Measurements from ENCODE around the gene CPTP. TPM values are rescaled to one million over a fixed set of nuclear protein-coding genes. Genes with fewer than 3 reads are reported as not detected.

CPTP gene
- polyA plus RNA-seq, 3 donors: 6.4 to 7.7 (median 7.4) TPM

GRCh38 chr1:1304331-1305299 is 20.0 kb upstream of the CPTP start:
- H3K27me3 Mint-ChIP-seq (ENCODE audit: low read depth in 3 of 3): peaks cover 0 to 6% (median 2%) of the 10 kb centered on the region in 3 donors
- Histone ChIP-seq H2AFZ (ENCODE audit: insufficient read depth, low read depth, low read length, poor library complexity, severe bottlenecking) (peak overlapping the region; percentile 59), H3K4me1 (ENCODE audit: control insufficient read depth in 1 of 2, insufficient read depth in 2 of 2, low read length in 2 of 2) (peaks cover 38 to 52% of the 10 kb centered on the region in 2 donors), H3K27ac (ENCODE audit: low read depth in 1 of 2, low read length in 2 of 2) (peak overlapping the region; percentile 55 to 80), H3K4me3 (replicated peaks in 1 of 3; ENCODE audit: low read depth in 2 of 3, low read length in 3 of 3) (peak overlapping the region; percentile 12 to 91 (median 57)), H3K79me2 (ENCODE audit: insufficient read depth, low read length) (peaks cover 46% of the 10 kb centered on the region), H3K4me2 (replicated peaks; ENCODE audit: extremely low read depth, low read length, poor library complexity, severe bottlenecking) (peak overlapping the region; percentile 99), H3K27me3 (ENCODE audit: control insufficient read depth in 2 of 2, insufficient read depth in 2 of 2, low read length in 2 of 2) (no peaks in the 10 kb centered on the region), H3K9me3 (replicated peaks in 1 of 2; ENCODE audit: control insufficient read depth in 1 of 2, insufficient read depth in 1 of 2, low read length in 2 of 2) (no peaks in the 10 kb centered on the region), H4K20me1 (ENCODE audit: insufficient read depth, low read length) (peaks cover 58% of the 10 kb centered on the region), H3K9ac (ENCODE audit: insufficient read depth, low read length, poor library complexity, severe bottlenecking) (peak overlapping the region; percentile 81), H3K36me3 (replicated peaks in 1 of 2; ENCODE audit: control insufficient read depth in 1 of 2, insufficient read depth in 2 of 2, low read length in 2 of 2) (no peaks in the 10 kb centered on the region)
- H3K27ac Mint-ChIP-seq: peak overlapping the region; percentile 15 to 86 (median 76)
- WGBS (ENCODE audit: insufficient coverage): 26% methylated on average over 21 of the region's 29 CpGs
- no peaks in the 10 kb centered on the region for H3K9me3 Mint-ChIP-seq
- H3K4me3 Mint-ChIP-seq: peak overlapping the region; percentile 81 to 90
- peaks cover 34% of the 10 kb centered on the region for H3K4me1 Mint-ChIP-seq
- peak in 2 of 3 donors; percentile 4 to 39 for DNase-seq
- TF ChIP-seq CTCF (IDR thresholded peaks at IDR 0.05): no peak
- peaks cover 0 to 9% of the 10 kb centered on the region in 2 donors for H3K36me3 Mint-ChIP-seq
- intact Hi-C loops (cut with micrococcal nuclease): loop anchor here in 1 of 2 donors (5.0 kb wide), 2 partner anchors 73 to 478 kb away; partner anchors contain the start of gene AURKAIP1

- peak overlapping the region; percentile 54 to 91 (median 84) for H3K27ac Mint-ChIP-seq
- Histone ChIP-seq H3K27me3 (ENCODE audit: control insufficient read depth in 2 of 2, insufficient read depth in 2 of 2, low read length in 2 of 2) (no peaks in the 10 kb centered on the region), H3K9ac (ENCODE audit: insufficient read depth, low read length, poor library complexity, severe bottlenecking) (peak overlapping the region; percentile 81), H3K4me2 (replicated peaks; ENCODE audit: extremely low read depth, low read length, poor library complexity, severe bottlenecking) (peak overlapping the region; percentile 99), H2AFZ (ENCODE audit: insufficient read depth, low read depth, low read length, poor library complexity, severe bottlenecking) (peak overlapping the region; percentile 59), H3K27ac (ENCODE audit: low read depth in 1 of 2, low read length in 2 of 2) (peak overlapping the region; percentile 55 to 80), H4K20me1 (ENCODE audit: insufficient read depth, low read length) (peaks cover 58% of the 10 kb centered on the region), H3K36me3 (replicated peaks in 1 of 2; ENCODE audit: control insufficient read depth in 1 of 2, insufficient read depth in 2 of 2, low read length in 2 of 2) (peaks cover 4% of the 10 kb centered on the region in 2 donors), H3K4me1 (ENCODE audit: control insufficient read depth in 1 of 2, insufficient read depth in 2 of 2, low read length in 2 of 2) (peaks cover 39 to 55% of the 10 kb centered on the region in 2 donors), H3K9me3 (replicated peaks in 1 of 2; ENCODE audit: control insufficient read depth in 1 of 2, insufficient read depth in 1 of 2, low read length in 2 of 2) (no peaks in the 10 kb centered on the region), H3K79me2 (ENCODE audit: insufficient read depth, low read length) (peaks cover 46% of the 10 kb centered on the region), H3K4me3 (replicated peaks in 1 of 3; ENCODE audit: low read depth in 2 of 3, low read length in 3 of 3) (peak overlapping the region; percentile 12 to 91 (median 57))
- H3K4me1 Mint-ChIP-seq: peaks cover 36% of the 10 kb centered on the region
- no peak for TF ChIP-seq CTCF (IDR thresholded peaks at IDR 0.05)
- DNase-seq: peak; percentile 66 to 77 (median 67)
- H3K27me3 Mint-ChIP-seq (ENCODE audit: low read depth in 3 of 3): peaks cover 0 to 6% (median 2%) of the 10 kb centered on the region in 3 donors
- intact Hi-C loops (cut with micrococcal nuclease): loop anchor here in 1 of 2 donors (5.0 kb wide), 2 partner anchors 72 to 477 kb away; partner anchors contain the start of gene AURKAIP1
- no peaks in the 10 kb centered on the region for H3K9me3 Mint-ChIP-seq
- peak overlapping the region; percentile 81 to 90 for H3K4me3 Mint-ChIP-seq
- H3K36me3 Mint-ChIP-seq: peaks cover 0 to 5% of the 10 kb centered on the region in 2 donors
- WGBS (ENCODE audit: insufficient coverage): 6% methylated on average over 23 of the region's 25 CpGs
Measured at GRCh38 chr1:1305300-1306069, 19.1 kb upstream of the CPTP start.
